GM21737 (cell line): ENCODE data around the gene TP53INP2.
"Not testable (repeated sequence)": the region's sequence is repeated elsewhere in the genome, so short reads cannot be mapped to it uniquely, and the experiment has no call there.

Source experiments
- ATAC-seq: cut with Tn5 transposase; IDR thresholded peaks from one replicate; pipeline ENCODE4 v1.9.1; 2021; ENCODE audit warnings: mild to moderate bottlenecking, moderate library complexity; ENCODE audit not compliant: unreplicated experiment

Gene TP53INP2

GRCh38 chr20:34704177-34705007, at the start of gene TP53INP2:
TSS of gene TP53INP2 (plus strand) at chr20:34704344. CDS start at chr20:34708740, 4,396 bp downstream.
- ATAC-seq: peak; percentile 43

DNA sequence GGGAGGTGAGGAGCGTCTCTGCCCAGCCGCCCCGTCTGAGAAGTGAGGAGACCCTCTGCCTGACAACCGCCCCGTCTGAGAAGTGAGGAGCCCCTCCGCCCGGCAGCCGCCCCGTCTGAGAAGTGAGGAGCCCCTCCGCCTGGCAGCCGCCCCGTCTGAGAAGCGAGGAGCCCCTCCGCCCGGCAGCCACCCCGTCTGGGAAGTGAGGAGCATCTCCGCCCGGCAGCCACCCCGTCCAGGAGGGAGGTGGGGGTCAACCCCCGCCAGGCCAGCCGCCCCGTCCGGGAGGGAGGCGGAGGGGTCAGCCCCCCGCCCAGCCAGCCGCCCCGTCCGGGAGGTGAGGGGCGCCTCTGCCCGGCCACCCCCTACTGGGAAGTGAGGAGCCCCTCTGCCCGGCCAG, 45.5 kb upstream of the TP53INP2 start:
- ATAC-seq: not testable (repeated sequence)

GRCh38 chr20:34661811-34662210, 42.3 kb upstream of the TP53INP2 start:
- ATAC-seq: not testable (repeated sequence)

DNA sequence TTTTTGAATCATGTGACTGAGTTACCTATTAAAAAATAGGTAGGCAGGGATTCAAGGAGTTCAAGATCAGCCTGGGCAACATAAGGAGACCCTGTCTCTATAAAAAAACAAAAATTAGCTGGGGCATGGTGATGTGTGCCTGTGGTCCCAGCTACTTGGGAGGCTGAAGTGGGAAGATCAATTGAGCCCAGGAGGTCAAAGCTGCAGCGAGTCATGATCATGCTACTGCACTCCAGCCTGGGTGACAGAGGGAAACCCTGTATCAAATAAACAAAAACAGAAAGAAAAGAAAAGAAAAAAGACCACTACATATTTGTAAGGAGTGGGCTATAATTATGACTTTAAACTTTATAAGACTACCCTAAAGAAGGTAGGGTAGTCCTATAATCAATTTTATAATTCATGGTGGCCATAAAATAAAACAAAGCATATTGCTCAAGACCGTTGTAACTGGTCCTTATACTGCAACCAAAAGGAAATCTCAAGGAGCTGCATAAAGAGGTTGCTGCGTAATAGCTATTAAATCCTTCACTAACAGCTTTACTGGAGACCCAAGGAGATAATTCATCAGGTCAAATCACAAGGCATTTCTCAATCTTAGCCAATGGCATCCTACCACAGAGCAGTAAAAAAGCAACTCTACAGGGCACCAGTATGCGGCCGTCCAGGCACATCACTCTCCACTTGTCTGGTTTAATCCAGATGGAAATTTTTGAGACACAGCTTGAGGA, 40.8 kb upstream of the TP53INP2 start:
- no peak for ATAC-seq

DNA sequence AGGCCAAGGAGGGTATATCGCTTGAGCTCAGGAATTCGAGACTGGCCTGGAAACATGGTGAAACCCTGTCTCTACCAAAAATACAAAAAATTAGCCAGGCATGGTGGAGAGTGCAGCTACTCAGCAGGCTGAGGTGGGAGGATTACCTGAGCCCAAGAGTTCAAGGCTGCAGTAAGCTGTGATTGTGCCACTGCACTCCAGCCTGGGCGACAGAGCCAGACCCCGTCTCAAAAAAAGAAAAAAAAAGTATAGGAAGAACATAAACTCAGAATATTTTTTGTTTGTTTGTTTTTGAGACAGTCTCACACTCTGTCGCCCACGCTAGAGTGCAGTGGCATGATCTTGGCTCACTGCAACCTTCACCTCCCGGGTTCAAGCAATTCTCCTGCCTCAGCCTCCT, 39.4 kb upstream of the TP53INP2 start:
- not testable (repeated sequence) for ATAC-seq

GRCh38 chr20:34669094-34669493, 35.0 kb upstream of the TP53INP2 start:
- ATAC-seq: no peak

- no peak for ATAC-seq
Observed at GRCh38 chr20:34673412-34673811, 30.7 kb upstream of the TP53INP2 start.

- ATAC-seq: no peak
Observed at GRCh38 chr20:34675561-34675960, 28.6 kb upstream of the TP53INP2 start.

DNA sequence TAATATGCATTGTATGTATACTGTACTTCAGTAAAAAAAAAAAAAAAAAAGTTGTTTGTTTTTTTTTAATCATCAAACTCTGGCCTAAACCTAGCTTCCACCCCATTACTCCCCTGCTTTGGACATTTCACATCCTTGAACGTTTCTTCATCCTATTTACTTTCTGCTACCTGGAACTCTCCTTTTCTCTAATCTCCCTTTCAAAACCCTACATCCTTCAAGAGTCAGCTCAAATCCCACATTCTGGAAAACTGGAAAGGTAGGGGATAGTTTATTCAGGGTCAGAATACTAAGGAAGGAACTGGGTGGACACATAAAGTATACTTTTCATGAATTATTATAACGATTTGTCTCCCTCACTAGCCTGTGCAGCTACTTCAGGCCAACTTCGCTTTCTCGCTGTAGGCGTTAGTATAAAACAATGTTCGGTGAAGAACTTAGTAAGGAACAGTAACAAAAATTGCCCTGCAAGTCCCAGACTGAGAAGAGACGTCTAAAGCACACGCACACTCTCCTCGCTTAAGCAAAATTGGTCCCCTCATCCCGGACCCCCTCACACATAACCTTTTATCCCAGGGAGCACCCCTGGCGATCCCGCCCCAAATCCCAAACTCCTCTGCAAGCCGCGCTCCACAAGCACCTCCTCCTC, 28.0 kb upstream of the TP53INP2 start:
- ATAC-seq: no peak

DNA sequence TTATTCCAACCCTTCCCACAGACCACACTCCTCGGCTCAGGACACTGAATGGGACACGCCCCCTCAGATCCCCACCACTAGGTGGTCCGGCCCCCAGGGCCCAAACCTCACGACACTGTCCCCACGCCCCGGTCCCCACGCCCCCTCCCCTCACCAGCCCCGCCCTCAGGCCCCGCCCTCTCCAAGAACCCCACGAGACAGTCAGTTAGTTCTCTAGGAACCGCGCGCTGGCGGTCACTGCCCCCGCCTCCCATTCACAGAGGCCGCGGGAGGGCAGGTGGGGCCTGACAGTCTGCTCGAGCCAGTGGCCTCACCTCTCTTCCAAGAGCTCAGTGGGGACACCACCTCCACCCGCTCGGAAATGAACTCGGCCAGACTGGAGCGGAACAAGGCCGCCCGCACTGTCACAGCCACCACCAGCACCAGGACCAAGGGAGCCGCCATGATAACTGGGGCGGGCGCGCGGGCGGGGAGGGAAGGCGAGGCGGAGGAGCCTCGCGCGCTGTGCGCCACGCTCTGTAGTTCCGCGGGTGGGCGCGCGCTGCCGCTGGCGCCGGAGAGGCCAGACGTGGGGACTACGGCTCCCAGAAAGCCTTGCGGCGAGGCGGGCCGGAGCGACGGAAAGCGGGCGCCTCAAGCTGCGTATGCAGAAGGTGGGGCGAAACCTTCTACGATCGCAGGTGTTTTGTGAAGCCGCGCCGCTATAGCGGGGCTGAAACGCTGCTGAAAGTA, 27.3 kb upstream of the TP53INP2 start, which contains the start of gene PIGU:
Gene PIGU, minus strand, starts transcription at position 451 of the 732 bp plus-strand sequence. Its CDS starts 7 bp downstream, at position 444.
- ATAC-seq: peak; percentile 96

GRCh38 chr20:34680586-34681175, 23.5 kb upstream of the TP53INP2 start:
- no peak for ATAC-seq

GRCh38 chr20:34683667-34684066, 20.5 kb upstream of the TP53INP2 start:
- ATAC-seq: no peak

- ATAC-seq: no peak
Observed at GRCh38 chr20:34689486-34689885, 14.7 kb upstream of the TP53INP2 start.

- no peak for ATAC-seq
Observed at GRCh38 chr20:34691838-34692237, 12.3 kb upstream of the TP53INP2 start.

DNA sequence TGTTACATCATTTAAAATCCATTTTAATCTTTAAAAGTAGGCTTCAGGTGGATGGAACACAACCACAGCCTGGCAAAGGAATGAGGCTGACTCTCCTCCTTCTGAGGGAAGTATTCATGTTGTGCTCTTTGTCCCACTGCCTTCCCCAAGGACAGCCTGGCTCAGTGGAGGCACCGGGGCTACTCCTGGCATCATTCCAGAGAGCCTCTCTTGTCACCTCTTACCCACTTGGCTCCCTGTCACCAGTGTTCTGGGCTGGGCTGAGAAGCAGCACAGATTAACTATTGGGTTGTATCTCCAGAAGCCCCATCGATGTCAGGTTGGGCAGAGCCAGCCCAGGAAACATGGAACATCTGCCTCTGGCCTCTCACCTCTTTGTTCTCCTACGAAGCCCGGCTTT, 10.7 kb upstream of the TP53INP2 start:
- no peak for ATAC-seq

- ATAC-seq: no peak
Observed at GRCh38 chr20:34701405-34702085, 2.6 kb upstream of the TP53INP2 start.

GRCh38 chr20:34703061-34703423, 1.1 kb upstream of the TP53INP2 start:
- no peak for ATAC-seq

- ATAC-seq: no peak
Observed at GRCh38 chr20:34703424-34704176, 544 bp upstream of the TP53INP2 start.

DNA sequence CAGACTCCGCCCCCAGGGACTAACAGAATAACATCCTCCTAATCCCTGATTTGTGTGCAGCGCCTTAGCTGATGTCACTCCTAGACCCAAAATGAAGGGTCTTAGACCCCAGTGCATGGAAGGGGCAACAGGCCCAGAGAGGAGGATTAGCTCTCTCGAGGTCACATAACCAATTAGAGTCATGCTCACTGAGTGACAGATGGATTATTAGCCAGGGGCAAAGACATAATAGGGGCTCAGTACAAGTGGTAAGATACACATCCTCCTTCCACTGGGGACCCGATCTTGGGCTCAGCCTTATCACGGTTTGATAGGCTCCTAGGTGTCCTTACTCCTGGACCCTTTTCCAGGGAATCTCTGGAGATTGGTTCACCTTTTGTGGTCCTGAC, 858 bp downstream of the TP53INP2 start:
- no peak for ATAC-seq
